GM10266 (cell line): Measurements from ENCODE around the gene TAOK3.
"Not testable (repeated sequence)": the region's sequence is repeated elsewhere in the genome, so short reads cannot be mapped to it uniquely, and the experiment has no call there.

Source experiments
- DNase-seq: peaks from one replicate; pipeline ENCODE4 v3.0.0; 2012; ENCODE audit errors: extremely low spot score
- TF ChIP-seq, protein P1 (sequence below): IDR thresholded peaks from 2 replicates; pipeline ENCODE4 v1.5.1; 2012; ENCODE audit warnings: mild to moderate bottlenecking, low read depth; ENCODE audit not compliant: control insufficient read depth, insufficient read depth; ENCODE audit errors: missing control alignments

TAOK3 gene

DNA sequence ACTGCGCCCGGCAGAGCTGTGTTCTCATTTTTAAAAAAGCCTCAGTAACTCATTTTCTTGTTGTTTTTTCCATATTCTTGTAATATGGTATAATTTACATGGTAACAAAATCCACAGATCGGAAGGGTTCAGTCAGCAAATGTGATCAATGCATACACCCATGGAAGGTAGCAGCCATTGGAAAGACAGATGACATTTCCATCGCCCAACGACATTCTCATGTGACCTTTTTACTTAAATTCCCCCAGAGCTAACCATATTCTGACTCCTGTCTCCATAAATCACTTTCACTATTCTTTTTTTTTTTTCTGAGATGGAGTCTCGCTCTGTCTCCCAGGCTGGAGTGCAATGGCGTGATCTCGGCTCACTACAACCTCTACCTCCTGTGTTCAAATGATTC is 231.9 kb downstream of the TAOK3 start:
- TF ChIP-seq, protein P1, sequence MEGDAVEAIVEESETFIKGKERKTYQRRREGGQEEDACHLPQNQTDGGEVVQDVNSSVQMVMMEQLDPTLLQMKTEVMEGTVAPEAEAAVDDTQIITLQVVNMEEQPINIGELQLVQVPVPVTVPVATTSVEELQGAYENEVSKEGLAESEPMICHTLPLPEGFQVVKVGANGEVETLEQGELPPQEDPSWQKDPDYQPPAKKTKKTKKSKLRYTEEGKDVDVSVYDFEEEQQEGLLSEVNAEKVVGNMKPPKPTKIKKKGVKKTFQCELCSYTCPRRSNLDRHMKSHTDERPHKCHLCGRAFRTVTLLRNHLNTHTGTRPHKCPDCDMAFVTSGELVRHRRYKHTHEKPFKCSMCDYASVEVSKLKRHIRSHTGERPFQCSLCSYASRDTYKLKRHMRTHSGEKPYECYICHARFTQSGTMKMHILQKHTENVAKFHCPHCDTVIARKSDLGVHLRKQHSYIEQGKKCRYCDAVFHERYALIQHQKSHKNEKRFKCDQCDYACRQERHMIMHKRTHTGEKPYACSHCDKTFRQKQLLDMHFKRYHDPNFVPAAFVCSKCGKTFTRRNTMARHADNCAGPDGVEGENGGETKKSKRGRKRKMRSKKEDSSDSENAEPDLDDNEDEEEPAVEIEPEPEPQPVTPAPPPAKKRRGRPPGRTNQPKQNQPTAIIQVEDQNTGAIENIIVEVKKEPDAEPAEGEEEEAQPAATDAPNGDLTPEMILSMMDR: no peak
- no peak for DNase-seq

DNA sequence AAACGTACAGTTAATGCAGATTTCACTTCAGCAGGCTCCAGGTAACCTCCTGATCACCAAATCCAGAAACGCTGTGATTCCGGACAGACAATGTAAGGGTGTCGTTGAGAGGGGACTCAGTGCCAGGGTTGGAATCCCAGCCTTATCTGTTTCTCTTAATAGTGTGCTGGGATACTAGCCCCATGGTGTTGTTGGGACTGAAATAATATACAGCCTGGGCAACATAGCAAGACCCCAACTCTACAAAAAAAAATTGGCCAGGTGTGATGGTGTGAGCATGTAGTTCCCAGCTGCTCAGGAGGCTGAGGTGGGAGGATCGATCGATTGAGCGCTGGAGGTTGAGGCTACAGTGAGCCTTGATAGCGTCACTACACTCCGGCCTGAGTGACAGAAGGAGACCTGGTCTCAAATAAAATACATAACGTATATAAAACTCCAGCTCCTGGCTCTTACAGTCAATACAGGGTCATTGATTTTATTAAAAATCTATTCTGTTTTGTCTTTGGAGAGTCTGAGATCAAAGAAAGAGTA is 235.5 kb downstream of the TAOK3 start:
- DNase-seq: no peak
- TF ChIP-seq, protein P1: no peak

DNA sequence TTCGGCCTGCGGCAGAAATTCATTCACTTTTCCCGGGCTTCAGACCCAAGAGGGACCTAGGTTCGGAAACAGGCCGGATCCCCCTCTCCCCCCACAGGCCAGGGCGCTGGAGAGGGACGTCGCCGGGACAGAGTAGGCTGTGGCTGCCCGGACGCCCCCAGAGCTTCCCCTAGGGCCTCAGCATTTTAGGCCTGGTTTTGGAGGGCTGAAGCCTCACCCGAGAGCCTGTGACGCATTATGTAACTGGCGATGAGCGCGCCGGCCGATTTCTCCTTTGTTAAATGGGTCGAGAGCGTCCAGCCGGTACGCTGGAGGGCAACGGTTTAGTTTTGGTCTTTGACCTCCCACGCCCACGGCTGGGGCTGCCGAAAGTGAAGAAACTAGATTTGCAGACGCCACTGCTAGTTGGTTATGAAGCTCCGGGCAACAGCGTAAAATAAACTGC is 236.1 kb downstream of the TAOK3 start:
- peak; percentile 57 for DNase-seq
- TF ChIP-seq, protein P1: no peak

DNA sequence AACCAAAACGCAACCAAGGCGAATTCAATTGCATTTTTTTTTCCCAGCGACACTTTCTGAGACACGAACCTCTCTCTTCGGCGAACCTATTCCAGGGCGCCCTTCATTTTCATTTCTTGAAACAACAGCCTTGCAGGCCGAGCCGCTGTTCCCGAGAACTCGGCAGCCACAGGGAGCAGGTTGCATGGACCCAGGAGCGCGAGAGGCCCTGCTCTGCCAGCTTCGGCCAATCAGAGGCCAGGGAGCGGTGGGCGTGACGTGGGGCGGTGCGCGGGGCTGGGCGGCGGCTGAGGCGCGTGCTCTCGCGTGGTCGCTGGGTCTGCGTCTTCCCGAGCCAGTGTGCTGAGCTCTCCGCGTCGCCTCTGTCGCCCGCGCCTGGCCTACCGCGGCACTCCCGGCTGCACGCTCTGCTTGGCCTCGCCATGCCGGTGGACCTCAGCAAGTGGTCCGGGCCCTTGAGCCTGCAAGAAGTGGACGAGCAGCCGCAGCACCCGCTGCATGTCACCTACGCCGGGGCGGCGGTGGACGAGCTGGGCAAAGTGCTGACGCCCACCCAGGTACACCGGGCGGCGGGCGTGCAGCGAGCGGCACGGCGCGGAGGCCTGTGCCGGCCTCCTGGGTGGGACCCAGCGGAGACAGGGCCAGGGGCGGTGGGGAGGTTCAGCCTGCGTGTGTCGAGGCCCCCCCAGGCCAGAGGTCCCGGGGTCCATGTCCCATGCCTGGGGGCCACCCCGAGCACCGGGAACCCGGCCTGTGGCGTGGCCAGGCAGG is 236.7 kb downstream of the TAOK3 start, which contains the start of gene PEBP1:
Gene PEBP1 (plus strand): TSS at position 337 of the 771 bp plus-strand sequence. CDS start 86 bp downstream, at position 423.
- DNase-seq: peak; percentile 96
- TF ChIP-seq, protein P1: no peak

GRCh38 chr12:118129436-118129835 is 243.3 kb downstream of the TAOK3 start:
- not testable (repeated sequence) for DNase-seq

GRCh38 chr12:118127867-118128266 is 244.8 kb downstream of the TAOK3 start:
- TF ChIP-seq, protein P1: no peak
- no peak for DNase-seq

DNA sequence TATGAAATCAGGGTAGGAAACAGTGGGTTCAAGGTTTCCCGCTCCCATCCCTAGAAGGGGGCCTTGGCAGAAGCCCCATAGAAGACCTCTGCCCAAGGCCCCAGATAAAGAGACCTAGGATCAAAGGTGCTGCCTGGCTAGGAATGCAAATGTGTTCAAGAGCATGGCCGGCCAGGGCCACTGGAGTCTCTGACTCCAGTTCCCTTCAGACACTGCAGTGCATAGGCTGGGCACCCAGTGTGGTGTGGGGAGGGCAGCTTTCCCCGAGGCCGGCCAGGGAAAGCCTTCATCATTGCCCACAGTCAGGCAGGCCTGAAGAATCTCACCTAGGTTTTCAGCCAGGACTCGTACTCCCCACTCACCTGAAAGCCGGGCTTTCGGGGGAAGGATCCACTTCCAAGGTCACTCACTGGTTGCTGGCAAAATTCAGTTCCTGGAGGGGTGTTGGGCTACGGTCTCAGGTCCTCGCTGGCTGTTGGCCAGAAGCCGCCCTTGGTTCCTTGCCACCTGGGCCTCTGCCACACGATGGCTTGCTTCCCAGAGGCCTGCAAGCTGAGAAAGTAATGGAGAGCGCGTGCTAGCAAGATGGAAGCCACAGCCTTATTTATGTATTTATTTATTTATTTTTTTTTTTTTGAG is 246.5 kb downstream of the TAOK3 start:
- no peak for DNase-seq
- TF ChIP-seq, protein P1: no peak
